Right renal cortex interstitium (tissue), 3 donors: ENCODE results near the gene DNTTIP2. TPM values are rescaled to one million over a fixed set of nuclear protein-coding genes. Genes with fewer than 3 reads are reported as not detected.

ENCODE experiments used
- polyA plus RNA-seq, 3 donors: library from polyadenylated mRNA; unstranded; fragments of 120-200 nt; gene quantifications; one replicate each; pipeline ENCODE4 v1.2.1, GENCODE V29; 2013; ENCODE audit not compliant: insufficient read length in 3 of 3

Gene DNTTIP2
- polyA plus RNA-seq, 3 donors = 78.2 to 85.6 (median 84.1) TPM

Other genes with a start within 250 kb of the DNTTIP2 start
- gene BCAR3, start 197.4 kb downstream of the DNTTIP2 start, polyA plus RNA-seq = 10 to 100 TPM; 24.5 to 26.6 (median 24.5) TPM
- gene GCLM, start 30.2 kb upstream of the DNTTIP2 start, polyA plus RNA-seq = 10 to 100 TPM; 12.2 to 13.0 (median 12.4) TPM
- 1 to 10 TPM; 5.4 to 7.1 (median 6.0) TPM for gene ABCA4, start 241.9 kb upstream of the DNTTIP2 start, polyA plus RNA-seq